H9 (cell line): ENCODE results near the gene POU3F2. TPM values are rescaled to one million over a fixed set of nuclear protein-coding genes. Genes with fewer than 3 reads are reported as not detected.

Experiments used
- DNase-seq: peaks from one replicate; pipeline ENCODE4 v3.0.0-alpha.2; 2017
- H2AFZ ChIP-seq: one replicate; pipeline ENCODE4 v1.6.1; 2013; ENCODE audit warnings: mild to moderate bottlenecking, low read length, control low read depth, moderate library complexity
- H2AK5ac ChIP-seq: 2 replicates; pipeline ENCODE4 v1.6.1; 2013; ENCODE audit warnings: low read length, control low read depth, mixed read lengths; ENCODE audit not compliant: insufficient read length
- H2BK120ac ChIP-seq: one replicate; pipeline ENCODE4 v1.6.1; 2013; ENCODE audit warnings: low read depth, mild to moderate bottlenecking, low read length, control low read depth, inconsistent platforms; ENCODE audit not compliant: poor library complexity, severe bottlenecking
- H2BK12ac ChIP-seq: 2 replicates; pipeline ENCODE4 v1.6.1; 2013; ENCODE audit warnings: low read length, control low read depth, mixed read lengths, low read depth; ENCODE audit not compliant: insufficient read length
- H2BK15ac ChIP-seq: 2 replicates; pipeline ENCODE4 v1.6.1; 2013; ENCODE audit warnings: low read depth, low read length, control low read depth
- H2BK20ac ChIP-seq: one replicate; pipeline ENCODE4 v1.6.1; 2013; ENCODE audit warnings: low read depth, mild to moderate bottlenecking, low read length, control low read depth, inconsistent platforms; ENCODE audit not compliant: poor library complexity, severe bottlenecking
- H2BK5ac ChIP-seq: 2 replicates; pipeline ENCODE4 v1.6.1; 2013; ENCODE audit warnings: low read length, control low read depth, mixed read lengths; ENCODE audit not compliant: insufficient read length
- H3K14ac ChIP-seq: 2 replicates; pipeline ENCODE4 v1.6.1; 2013; ENCODE audit warnings: low read length, control low read depth; ENCODE audit not compliant: insufficient read depth
- H3K18ac ChIP-seq: 2 replicates; pipeline ENCODE4 v1.6.1; 2013; ENCODE audit warnings: low read depth, mild to moderate bottlenecking, mixed read lengths, low read length, control low read depth; ENCODE audit not compliant: insufficient read length
- H3K23ac ChIP-seq: 2 replicates; pipeline ENCODE4 v1.6.1; 2013; ENCODE audit warnings: low read length, control low read depth, mixed read lengths, low read depth; ENCODE audit not compliant: insufficient read length
- H3K23me2 ChIP-seq: 2 replicates; pipeline ENCODE4 v1.6.1; 2013; ENCODE audit warnings: low read depth, mild to moderate bottlenecking, mixed read lengths, low read length, control low read depth; ENCODE audit not compliant: insufficient read length, poor library complexity, severe bottlenecking
- H3K27ac ChIP-seq: 2 replicates; pipeline ENCODE4 v1.5.1; 2013; ENCODE audit warnings: low read length, control low read depth, mixed read lengths, low read depth; ENCODE audit not compliant: insufficient read length
- H3K27me3 ChIP-seq: 2 replicates; pipeline ENCODE4 v1.6.1; 2013; ENCODE audit warnings: low read length, control low read depth, inconsistent platforms; ENCODE audit not compliant: insufficient read depth
- H3K4ac ChIP-seq: 2 replicates; pipeline ENCODE4 v1.6.1; 2013; ENCODE audit warnings: low read depth, mild to moderate bottlenecking, control low read depth, inconsistent platforms, low read length, moderate library complexity
- H3K4me1 ChIP-seq: 2 replicates; pipeline ENCODE4 v1.6.1; 2013; ENCODE audit warnings: low read length, control low read depth, inconsistent platforms; ENCODE audit not compliant: insufficient read depth
- H3K4me2 ChIP-seq: 2 replicates; pipeline ENCODE4 v1.6.1; 2013; ENCODE audit warnings: low read length, control low read depth, mixed read lengths; ENCODE audit not compliant: insufficient read length, insufficient read depth
- H3K56ac ChIP-seq: 2 replicates; pipeline ENCODE4 v1.6.1; 2013; ENCODE audit warnings: low read depth, mild to moderate bottlenecking, mixed read lengths, low read length, control low read depth; ENCODE audit not compliant: insufficient read length
- H3K79me1 ChIP-seq: 2 replicates; pipeline ENCODE4 v1.6.1; 2013; ENCODE audit warnings: low read depth, mild to moderate bottlenecking, moderate library complexity, low read length, control low read depth, inconsistent platforms; ENCODE audit not compliant: insufficient read depth, poor library complexity, severe bottlenecking
- H3K79me2 ChIP-seq: 2 replicates; pipeline ENCODE4 v1.6.1; 2013; ENCODE audit warnings: low read length, control low read depth, inconsistent platforms; ENCODE audit not compliant: insufficient read depth
- H3K9ac ChIP-seq: 2 replicates; pipeline ENCODE4 v1.6.1; 2013; ENCODE audit warnings: low read length, control low read depth, mixed read lengths; ENCODE audit not compliant: insufficient read length; ENCODE audit errors: extremely low read depth
- H3K9me3 ChIP-seq: one replicate; pipeline ENCODE4 v1.6.1; 2013; ENCODE audit warnings: low read depth, low read length, inconsistent platforms; ENCODE audit not compliant: control insufficient read depth
- H3T11ph ChIP-seq: one replicate; pipeline ENCODE4 v1.6.1; 2013; ENCODE audit warnings: mild to moderate bottlenecking, low read length, control low read depth, inconsistent platforms
- H4K20me1 ChIP-seq: one replicate; pipeline ENCODE4 v1.6.1; 2013; ENCODE audit not compliant: control insufficient read depth, insufficient read length, insufficient read depth
- H4K5ac ChIP-seq: 2 replicates; pipeline ENCODE4 v1.6.1; 2013; ENCODE audit warnings: low read depth, mild to moderate bottlenecking, mixed read lengths, low read length, control low read depth; ENCODE audit not compliant: insufficient read length
- H4K8ac ChIP-seq: replicated peaks from 2 replicates; pipeline ENCODE4 v1.6.1; 2013; ENCODE audit warnings: low read length, control low read depth, mixed read lengths, low read depth; ENCODE audit not compliant: insufficient read length
- H4K91ac ChIP-seq: 2 replicates; pipeline ENCODE4 v1.6.1; 2013; ENCODE audit warnings: low read depth, mild to moderate bottlenecking, moderate library complexity, mixed read lengths, low read length, control low read depth; ENCODE audit not compliant: insufficient read length
- H3K27ac Mint-ChIP-seq, 3 experiments: 2 replicates in 2 of 3; 3 replicates in 1 of 3; pipeline ENCODE4 v1.8.0; 2020 to 2021; ENCODE audit warnings: mixed read lengths in 3 of 3, mild to moderate bottlenecking in 1 of 3, moderate library complexity in 1 of 3
- H3K27me3 Mint-ChIP-seq: 2 replicates; pipeline ENCODE4 v1.8.0; 2021; ENCODE audit warnings: low read depth, mild to moderate bottlenecking, moderate library complexity, mixed read lengths
- H3K36me3 Mint-ChIP-seq, 3 experiments: 2 replicates in 2 of 3; 3 replicates in 1 of 3; pipeline ENCODE4 v1.8.0; 2020 to 2021; ENCODE audit warnings: low read depth in 3 of 3, mixed read lengths in 3 of 3; ENCODE audit not compliant: insufficient read depth in 1 of 3
- H3K4me1 Mint-ChIP-seq, 2 experiments: 2 replicates each; pipeline ENCODE4 v1.8.0; 2020; ENCODE audit warnings: mixed read lengths in 2 of 2
- H3K4me3 Mint-ChIP-seq, 2 experiments: 2 replicates in 1 of 2; 3 replicates in 1 of 2; pipeline ENCODE4 v1.8.0; 2020 to 2021; ENCODE audit warnings: mild to moderate bottlenecking in 2 of 2, mixed read lengths in 2 of 2, moderate library complexity in 1 of 2
- H3K9me3 Mint-ChIP-seq, 2 experiments: 2 replicates in 1 of 2; 3 replicates in 1 of 2; pipeline ENCODE4 v1.8.0; 2020; ENCODE audit warnings: mild to moderate bottlenecking in 2 of 2, mixed read lengths in 2 of 2, moderate library complexity in 1 of 2
- WGBS: extraction: QIAGEN DNeasy Blood & Tissue Kit; methylation state at CpG from one replicate; pipeline ENCODE4 v1.1.7; 2013; ENCODE audit warnings: missing lambda C conversion rate, low lambda C conversion rate, mixed read lengths; ENCODE audit not compliant: insufficient read length; ENCODE audit errors: extremely low coverage; 5-methylcytosine and 5-hydroxymethylcytosine counted together
- total RNA-seq: library from RNA; stranded (reverse); gene quantifications from 2 replicates; pipeline ENCODE4 v1.2.1, GENCODE V29; 2021
- TF ChIP-seq, protein P1 (sequence below): fragments of 200-600 bp; sonication (generic); conservative IDR thresholded peaks from 3 replicates; pipeline ENCODE4 v1.8.0; 2021; ENCODE audit warnings: antibody characterized with exemption, mild to moderate bottlenecking

Gene POU3F2
- total RNA-seq, 1 experiment from 2014 or later, result 0.09 TPM

DNA sequence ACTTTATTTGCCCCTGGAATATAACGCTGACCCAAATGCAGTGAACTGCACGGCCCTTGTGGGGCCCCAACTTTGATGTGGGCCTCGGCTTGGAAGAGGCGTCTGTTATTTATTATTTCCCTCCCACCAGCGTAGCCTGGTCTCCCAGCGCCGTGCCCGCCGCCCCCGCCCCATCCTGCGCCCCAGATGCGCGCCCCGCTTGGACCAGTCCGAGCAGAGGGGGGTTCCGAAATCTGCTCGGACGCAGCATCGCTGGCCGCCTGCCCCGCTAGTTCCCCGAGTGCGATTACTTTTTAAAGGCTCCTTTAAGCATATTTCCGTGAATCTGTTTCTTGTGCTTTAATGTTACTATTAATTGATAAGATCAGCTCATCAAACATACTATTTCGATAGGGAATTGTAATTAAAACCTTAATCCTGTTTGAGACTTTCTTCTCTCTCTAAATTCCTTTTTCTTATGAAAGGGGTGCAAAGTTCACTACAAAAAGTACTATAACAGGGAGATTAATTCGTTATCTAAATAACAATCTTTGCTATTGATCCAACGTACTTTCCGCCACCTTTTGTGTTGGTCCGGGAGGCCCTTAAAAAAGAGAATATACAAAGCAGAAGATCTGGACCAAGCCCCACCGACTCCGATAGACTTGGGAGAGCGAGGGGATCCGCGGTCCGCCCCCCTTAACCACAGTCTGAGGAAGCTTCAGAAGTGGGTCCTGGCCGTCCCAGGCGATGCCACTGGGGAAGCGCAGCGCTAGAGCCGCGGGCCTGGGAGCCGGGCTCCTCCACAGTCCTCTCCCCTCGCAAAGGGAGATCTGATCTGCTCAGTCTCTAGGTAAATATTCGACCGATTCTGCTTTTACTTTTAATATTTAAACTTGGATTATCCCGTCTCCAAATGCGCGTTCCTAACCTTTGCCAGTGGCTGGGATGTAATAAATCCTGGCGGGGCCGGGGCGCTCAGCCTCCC is 10.2 kb downstream of the POU3F2 start:
- Histone ChIP-seq H3K56ac (no peak overlapping the region), H4K20me1 (no peaks in the 10 kb centered on the region), H3T11ph (no peak overlapping the region), H2BK15ac (no peak overlapping the region), H3K23me2 (peaks cover 19% of the 10 kb centered on the region), H3K79me2 (no peaks in the 10 kb centered on the region), H4K8ac (no peak overlapping the region), H2BK20ac (no peak overlapping the region), H4K91ac (no peak overlapping the region), H2AK5ac (no peak overlapping the region), H4K5ac (no peak overlapping the region), H2BK120ac (no peak overlapping the region), H2BK12ac (no peak overlapping the region), H2BK5ac (no peak overlapping the region), H3K79me1 (no peaks in the 10 kb centered on the region), H3K4me2 (peak overlapping the region; percentile 70), H3K18ac (no peak overlapping the region), H3K27ac (no peak overlapping the region), H3K4ac (no peak overlapping the region), H3K14ac (no peak overlapping the region), H3K9me3 (no peaks in the 10 kb centered on the region), H2AFZ (no peak overlapping the region), H3K9ac (no peak overlapping the region), H3K27me3 (peaks cover 49% of the 10 kb centered on the region), H3K23ac (no peak overlapping the region), H3K4me1 (no peaks in the 10 kb centered on the region)
- Mint-ChIP-seq H3K27me3 (peaks cover 95% of the 10 kb centered on the region), H3K4me3 (peak overlapping the region; percentile 63 to 77), H3K36me3 (no peaks in the 10 kb centered on the region; a peak in 1 of 7 replicates), H3K9me3 (no peaks in the 10 kb centered on the region; a peak in 1 of 5 replicates), H3K27ac (no peak overlapping the region), H3K4me1 (peaks cover 30 to 37% of the 10 kb centered on the region in 2 experiments)
- no peak for DNase-seq
- no CpG with 5 or more reads among the region's 51 CpGs for WGBS
- TF ChIP-seq, protein P1, sequence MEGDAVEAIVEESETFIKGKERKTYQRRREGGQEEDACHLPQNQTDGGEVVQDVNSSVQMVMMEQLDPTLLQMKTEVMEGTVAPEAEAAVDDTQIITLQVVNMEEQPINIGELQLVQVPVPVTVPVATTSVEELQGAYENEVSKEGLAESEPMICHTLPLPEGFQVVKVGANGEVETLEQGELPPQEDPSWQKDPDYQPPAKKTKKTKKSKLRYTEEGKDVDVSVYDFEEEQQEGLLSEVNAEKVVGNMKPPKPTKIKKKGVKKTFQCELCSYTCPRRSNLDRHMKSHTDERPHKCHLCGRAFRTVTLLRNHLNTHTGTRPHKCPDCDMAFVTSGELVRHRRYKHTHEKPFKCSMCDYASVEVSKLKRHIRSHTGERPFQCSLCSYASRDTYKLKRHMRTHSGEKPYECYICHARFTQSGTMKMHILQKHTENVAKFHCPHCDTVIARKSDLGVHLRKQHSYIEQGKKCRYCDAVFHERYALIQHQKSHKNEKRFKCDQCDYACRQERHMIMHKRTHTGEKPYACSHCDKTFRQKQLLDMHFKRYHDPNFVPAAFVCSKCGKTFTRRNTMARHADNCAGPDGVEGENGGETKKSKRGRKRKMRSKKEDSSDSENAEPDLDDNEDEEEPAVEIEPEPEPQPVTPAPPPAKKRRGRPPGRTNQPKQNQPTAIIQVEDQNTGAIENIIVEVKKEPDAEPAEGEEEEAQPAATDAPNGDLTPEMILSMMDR, result no peak
